ENCODE data around the gene KRTAP5-11.

KRTAP5-11 gene

DNA sequence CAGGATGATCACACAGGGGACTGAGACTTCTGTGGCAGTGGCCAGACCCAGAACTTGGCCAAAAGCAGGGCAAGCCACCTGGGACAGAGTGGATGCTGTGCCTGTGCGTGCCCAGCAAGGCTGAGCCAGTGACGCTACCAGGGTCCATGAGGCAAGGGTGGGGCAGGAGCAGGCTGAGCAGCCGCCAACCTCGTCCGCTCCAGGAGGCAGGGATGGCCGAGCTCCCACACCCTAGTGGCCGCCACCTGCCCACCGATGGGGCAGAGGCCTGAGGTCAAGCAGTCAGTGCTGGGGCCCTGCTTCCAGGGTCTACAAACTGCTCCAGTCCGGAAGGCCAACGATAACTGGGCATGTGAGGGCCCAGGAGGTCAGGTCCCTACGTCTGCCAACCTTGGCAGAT lies 27.2 kb downstream of the KRTAP5-11 start:
- Histone ChIP-seq H3K9ac (ENCODE audit: low read length) (no peak overlapping the region), H3K14ac (ENCODE audit: low read length in 2 of 2) (no peak overlapping the region), H3K23ac (ENCODE audit: low read length in 2 of 2) (no peak overlapping the region), H3K79me1 (replicated peaks; ENCODE audit: low read length, poor library complexity, severe bottlenecking) (no peaks in the 10 kb centered on the region), H3K9me3 (ENCODE audit: control insufficient read depth, low read length) (no peaks in the 10 kb centered on the region), H4K8ac (ENCODE audit: low read length) (no peak overlapping the region), H4K91ac (ENCODE audit: low read length) (no peak overlapping the region), H3K4me3 (ENCODE audit: insufficient read depth in 1 of 2, low read depth in 1 of 2, low read length in 2 of 2) (no peak overlapping the region), H2AK5ac (ENCODE audit: low read length, severe bottlenecking) (no peak overlapping the region), H2BK12ac (ENCODE audit: low read length in 2 of 2) (no peak overlapping the region), H3K4ac (ENCODE audit: low read depth in 1 of 2, low read length in 2 of 2) (no peak overlapping the region), H3K4me1 (ENCODE audit: control insufficient read depth, insufficient read depth, low read depth, low read length) (no peaks in the 10 kb centered on the region), H3K4me2 (ENCODE audit: low read length, poor library complexity, severe bottlenecking) (no peak overlapping the region), H2BK120ac (ENCODE audit: low read depth, low read length) (no peak overlapping the region), H2BK5ac (ENCODE audit: low read depth, low read length, poor library complexity, severe bottlenecking) (no peak overlapping the region), H3K36me3 (ENCODE audit: control insufficient read depth in 1 of 2, insufficient read depth in 2 of 2, low read depth in 1 of 2, low read length in 2 of 2) (no peaks in the 10 kb centered on the region), H2AFZ (ENCODE audit: low read depth, low read length) (no peak overlapping the region), H3K27me3 (ENCODE audit: control insufficient read depth in 1 of 2, insufficient read depth in 1 of 2, low read length in 2 of 2) (peaks cover 0 to 27% of the 10 kb centered on the region in 2 experiments), H3K18ac (ENCODE audit: low read depth in 1 of 2, low read length in 2 of 2) (no peak overlapping the region), H3K27ac (ENCODE audit: low read length, poor library complexity, severe bottlenecking) (no peak overlapping the region), H2BK15ac (ENCODE audit: low read depth, poor library complexity, severe bottlenecking) (no peak overlapping the region)
- no peak for DNase-seq
- WGBS, result 84% methylated on average over 11 of the region's 11 CpGs

DNA sequence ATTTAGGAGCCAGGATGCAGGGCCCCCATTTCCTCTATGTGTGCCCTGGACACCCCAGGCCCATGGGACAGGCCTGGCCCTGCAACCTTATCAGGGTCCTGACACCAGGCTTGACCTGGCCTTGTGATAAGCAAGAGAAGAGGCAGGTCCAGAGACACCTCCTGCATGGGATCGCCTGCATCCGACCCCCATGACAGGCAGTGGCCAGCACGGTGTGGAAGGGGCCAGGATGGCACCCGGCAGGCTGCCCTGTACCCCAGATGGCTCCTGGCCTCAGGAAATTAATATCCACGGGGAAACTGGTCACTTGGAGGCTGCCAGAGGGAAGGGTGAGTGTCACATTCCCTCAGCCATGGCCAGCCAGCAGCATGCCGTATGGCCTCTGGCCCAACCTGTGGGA lies 27.7 kb downstream of the KRTAP5-11 start:
- H2BK12ac ChIP-seq (ENCODE audit: low read length in 2 of 2), result no peak overlapping the region
- H3K4me3 ChIP-seq (ENCODE audit: insufficient read depth in 1 of 2, low read depth in 1 of 2, low read length in 2 of 2), result no peak overlapping the region
- no peaks in the 10 kb centered on the region for H3K79me1 ChIP-seq (replicated peaks; ENCODE audit: low read length, poor library complexity, severe bottlenecking)
- peaks cover 0 to 29% of the 10 kb centered on the region in 2 experiments for H3K27me3 ChIP-seq (ENCODE audit: control insufficient read depth in 1 of 2, insufficient read depth in 1 of 2, low read length in 2 of 2)
- H3K9me3 ChIP-seq (ENCODE audit: control insufficient read depth, low read length), result no peaks in the 10 kb centered on the region
- no peak overlapping the region for H4K91ac ChIP-seq (ENCODE audit: low read length)
- H2BK120ac ChIP-seq (ENCODE audit: low read depth, low read length), result no peak overlapping the region
- H3K27ac ChIP-seq (ENCODE audit: low read length, poor library complexity, severe bottlenecking), result no peak overlapping the region
- DNase-seq, result no peak
- H2AK5ac ChIP-seq (ENCODE audit: low read length, severe bottlenecking), result no peak overlapping the region
- no peak overlapping the region for H3K18ac ChIP-seq (ENCODE audit: low read depth in 1 of 2, low read length in 2 of 2)
- no peaks in the 10 kb centered on the region for H3K4me1 ChIP-seq (ENCODE audit: control insufficient read depth, insufficient read depth, low read depth, low read length)
- H2AFZ ChIP-seq (ENCODE audit: low read depth, low read length), result no peak overlapping the region
- H3K14ac ChIP-seq (ENCODE audit: low read length in 2 of 2), result no peak overlapping the region
- H2BK15ac ChIP-seq (ENCODE audit: low read depth, poor library complexity, severe bottlenecking), result no peak overlapping the region
- no peak overlapping the region for H2BK5ac ChIP-seq (ENCODE audit: low read depth, low read length, poor library complexity, severe bottlenecking)
- H3K4ac ChIP-seq (ENCODE audit: low read depth in 1 of 2, low read length in 2 of 2), result no peak overlapping the region
- H3K23ac ChIP-seq (ENCODE audit: low read length in 2 of 2), result no peak overlapping the region
- H3K4me2 ChIP-seq (ENCODE audit: low read length, poor library complexity, severe bottlenecking), result no peak overlapping the region
- no peak overlapping the region for H3K9ac ChIP-seq (ENCODE audit: low read length)
- H4K8ac ChIP-seq (ENCODE audit: low read length), result no peak overlapping the region
- WGBS, result 76% methylated on average over 6 of the region's 6 CpGs
- no peaks in the 10 kb centered on the region for H3K36me3 ChIP-seq (ENCODE audit: control insufficient read depth in 1 of 2, insufficient read depth in 2 of 2, low read depth in 1 of 2, low read length in 2 of 2)

- no CpG with 5 or more reads among the region's 1 CpG for WGBS
- Histone ChIP-seq H2BK120ac (ENCODE audit: low read depth, low read length) (no peak overlapping the region), H3K18ac (ENCODE audit: low read depth in 1 of 2, low read length in 2 of 2) (no peak overlapping the region), H3K79me1 (replicated peaks; ENCODE audit: low read length, poor library complexity, severe bottlenecking) (no peaks in the 10 kb centered on the region), H3K9ac (ENCODE audit: low read length) (no peak overlapping the region), H3K14ac (ENCODE audit: low read length in 2 of 2) (no peak overlapping the region), H3K27ac (ENCODE audit: low read length, poor library complexity, severe bottlenecking) (no peak overlapping the region), H2AK5ac (ENCODE audit: low read length, severe bottlenecking) (no peak overlapping the region), H3K4ac (ENCODE audit: low read depth in 1 of 2, low read length in 2 of 2) (no peak overlapping the region), H3K4me2 (ENCODE audit: low read length, poor library complexity, severe bottlenecking) (no peak overlapping the region), H3K36me3 (ENCODE audit: control insufficient read depth in 1 of 2, insufficient read depth in 2 of 2, low read depth in 1 of 2, low read length in 2 of 2) (no peaks in the 10 kb centered on the region), H2BK12ac (ENCODE audit: low read length in 2 of 2) (no peak overlapping the region), H3K27me3 (ENCODE audit: control insufficient read depth in 1 of 2, insufficient read depth in 1 of 2, low read length in 2 of 2) (peaks cover 5 to 47% of the 10 kb centered on the region in 2 experiments), H2BK5ac (ENCODE audit: low read depth, low read length, poor library complexity, severe bottlenecking) (no peak overlapping the region), H3K4me3 (ENCODE audit: insufficient read depth in 1 of 2, low read depth in 1 of 2, low read length in 2 of 2) (no peak overlapping the region), H2BK15ac (ENCODE audit: low read depth, poor library complexity, severe bottlenecking) (no peak overlapping the region), H3K4me1 (ENCODE audit: control insufficient read depth, insufficient read depth, low read depth, low read length) (no peaks in the 10 kb centered on the region), H3K9me3 (ENCODE audit: control insufficient read depth, low read length) (peaks cover 3% of the 10 kb centered on the region), H3K23ac (ENCODE audit: low read length in 2 of 2) (no peak overlapping the region), H4K91ac (ENCODE audit: low read length) (no peak overlapping the region), H2AFZ (ENCODE audit: low read depth, low read length) (no peak overlapping the region), H4K8ac (ENCODE audit: low read length) (no peak overlapping the region)
- no peak for DNase-seq
Measured at GRCh38 chr11:71551711-71552110, 31.0 kb downstream of the KRTAP5-11 start.

DNA sequence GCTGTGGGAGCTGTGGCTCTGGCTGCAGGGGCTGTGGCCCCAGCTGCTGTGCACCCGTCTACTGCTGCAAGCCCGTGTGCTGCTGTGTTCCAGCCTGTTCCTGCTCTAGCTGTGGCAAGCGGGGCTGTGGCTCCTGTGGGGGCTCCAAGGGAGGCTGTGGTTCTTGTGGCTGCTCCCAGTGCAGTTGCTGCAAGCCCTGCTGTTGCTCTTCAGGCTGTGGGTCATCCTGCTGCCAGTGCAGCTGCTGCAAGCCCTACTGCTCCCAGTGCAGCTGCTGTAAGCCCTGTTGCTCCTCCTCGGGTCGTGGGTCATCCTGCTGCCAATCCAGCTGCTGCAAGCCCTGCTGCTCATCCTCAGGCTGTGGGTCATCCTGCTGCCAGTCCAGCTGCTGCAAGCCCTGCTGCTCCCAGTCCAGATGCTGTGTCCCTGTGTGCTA lies 33.9 kb downstream of the KRTAP5-11 start:
- DNase-seq, result no peak
- peaks cover 10% of the 10 kb centered on the region for H3K9me3 ChIP-seq (ENCODE audit: control insufficient read depth, low read length)
- H4K91ac ChIP-seq (ENCODE audit: low read length), result no peak overlapping the region
- no peak overlapping the region for H3K4me2 ChIP-seq (ENCODE audit: low read length, poor library complexity, severe bottlenecking)
- peaks cover 5 to 45% of the 10 kb centered on the region in 2 experiments for H3K27me3 ChIP-seq (ENCODE audit: control insufficient read depth in 1 of 2, insufficient read depth in 1 of 2, low read length in 2 of 2)
- H2BK15ac ChIP-seq (ENCODE audit: low read depth, poor library complexity, severe bottlenecking), result no peak overlapping the region
- WGBS, result 54% methylated on average over 5 of the region's 5 CpGs
- no peak overlapping the region for H3K4me3 ChIP-seq (ENCODE audit: insufficient read depth in 1 of 2, low read depth in 1 of 2, low read length in 2 of 2)
- H2AFZ ChIP-seq (ENCODE audit: low read depth, low read length), result no peak overlapping the region
- no peak overlapping the region for H2BK120ac ChIP-seq (ENCODE audit: low read depth, low read length)
- no peak overlapping the region for H3K18ac ChIP-seq (ENCODE audit: low read depth in 1 of 2, low read length in 2 of 2)
- H3K4ac ChIP-seq (ENCODE audit: low read depth in 1 of 2, low read length in 2 of 2), result no peak overlapping the region
- no peak overlapping the region for H2BK5ac ChIP-seq (ENCODE audit: low read depth, low read length, poor library complexity, severe bottlenecking)
- no peak overlapping the region for H2BK12ac ChIP-seq (ENCODE audit: low read length in 2 of 2)
- H3K79me1 ChIP-seq (replicated peaks; ENCODE audit: low read length, poor library complexity, severe bottlenecking), result no peaks in the 10 kb centered on the region
- no peaks in the 10 kb centered on the region for H3K36me3 ChIP-seq (ENCODE audit: control insufficient read depth in 1 of 2, insufficient read depth in 2 of 2, low read depth in 1 of 2, low read length in 2 of 2)
- no peaks in the 10 kb centered on the region for H3K4me1 ChIP-seq (ENCODE audit: control insufficient read depth, insufficient read depth, low read depth, low read length)
- H3K23ac ChIP-seq (ENCODE audit: low read length in 2 of 2), result no peak overlapping the region
- H3K27ac ChIP-seq (ENCODE audit: low read length, poor library complexity, severe bottlenecking), result no peak overlapping the region
- no peak overlapping the region for H2AK5ac ChIP-seq (ENCODE audit: low read length, severe bottlenecking)
- no peak overlapping the region for H4K8ac ChIP-seq (ENCODE audit: low read length)
- H3K9ac ChIP-seq (ENCODE audit: low read length), result no peak overlapping the region
- no peak overlapping the region for H3K14ac ChIP-seq (ENCODE audit: low read length in 2 of 2)
